GM19240 (cell line): Measurements from ENCODE around the gene UNC80.

Experiments
- DNase-seq: peaks from one replicate; pipeline ENCODE4 v3.0.0; 2011; ENCODE audit warnings: low spot score; ENCODE audit not compliant: insufficient read length

Gene UNC80

GRCh38 chr2:209809256-209809655 lies 37.6 kb downstream of the UNC80 start:
- no peak for DNase-seq

GRCh38 chr2:209817844-209818271 lies 46.2 kb downstream of the UNC80 start:
- no peak for DNase-seq

- DNase-seq = no peak
These were observed 47.3 kb downstream of the UNC80 start for GRCh38 chr2:209818939-209819338.

- DNase-seq = no peak
These were observed 50.2 kb downstream of the UNC80 start for GRCh38 chr2:209821806-209822205.

- no peak for DNase-seq
These were observed 51.9 kb downstream of the UNC80 start for GRCh38 chr2:209823484-209823883.

GRCh38 chr2:209824391-209824790 lies 52.8 kb downstream of the UNC80 start:
- no peak for DNase-seq

GRCh38 chr2:209830722-209831465 lies 59.3 kb downstream of the UNC80 start:
- no peak for DNase-seq

GRCh38 chr2:209834767-209835166 lies 63.1 kb downstream of the UNC80 start:
- no peak for DNase-seq

DNA sequence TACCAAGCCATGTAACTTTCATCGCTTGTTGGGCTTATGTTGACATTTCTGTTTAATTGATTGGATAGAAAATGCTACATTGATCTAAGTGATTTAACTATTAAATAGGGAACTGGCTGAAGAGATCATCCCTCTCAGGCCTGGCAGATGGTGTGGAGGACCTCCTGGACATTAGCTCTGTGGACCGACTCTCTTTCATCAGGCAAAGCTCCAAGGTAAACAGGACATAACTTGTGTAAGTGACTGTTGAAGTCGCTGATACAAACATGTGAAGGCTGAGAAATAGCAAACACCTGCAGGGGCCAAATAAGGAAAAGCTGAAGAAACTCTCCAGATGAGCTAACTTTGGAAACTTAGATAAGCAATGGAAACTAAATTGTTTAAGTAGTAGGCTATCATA lies 68.8 kb downstream of the UNC80 start:
- no peak for DNase-seq

GRCh38 chr2:209845666-209846065 lies 74.0 kb downstream of the UNC80 start:
- no peak for DNase-seq

DNA sequence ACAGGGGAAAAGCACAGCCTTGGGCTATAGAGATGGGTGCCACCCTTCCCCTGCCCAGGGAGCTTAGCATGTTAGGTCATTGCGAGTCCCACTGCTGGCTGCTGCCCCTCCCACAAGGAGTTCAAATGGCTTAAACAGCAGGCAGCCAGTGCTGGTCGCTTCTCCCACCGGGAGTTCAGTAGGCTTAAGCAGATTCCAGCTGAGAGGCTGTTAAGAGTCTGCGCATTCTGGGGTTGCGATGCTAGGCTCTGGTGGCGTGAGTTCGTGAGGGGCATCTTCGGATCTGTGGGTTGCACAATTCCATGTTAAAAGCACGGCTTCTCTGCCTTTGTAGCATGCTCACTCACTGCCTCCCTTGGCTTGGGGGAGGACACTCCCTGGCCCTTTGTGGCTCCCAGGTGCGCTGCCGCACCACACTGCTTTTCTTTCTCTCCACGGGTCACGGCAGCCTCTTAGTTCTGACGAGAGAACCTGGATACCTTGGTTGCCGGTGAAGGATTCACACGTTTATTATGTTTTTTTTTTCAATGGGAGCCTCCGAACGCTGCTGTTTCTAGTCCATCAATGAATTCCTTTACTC lies 93.2 kb downstream of the UNC80 start:
- no peak for DNase-seq

DNA sequence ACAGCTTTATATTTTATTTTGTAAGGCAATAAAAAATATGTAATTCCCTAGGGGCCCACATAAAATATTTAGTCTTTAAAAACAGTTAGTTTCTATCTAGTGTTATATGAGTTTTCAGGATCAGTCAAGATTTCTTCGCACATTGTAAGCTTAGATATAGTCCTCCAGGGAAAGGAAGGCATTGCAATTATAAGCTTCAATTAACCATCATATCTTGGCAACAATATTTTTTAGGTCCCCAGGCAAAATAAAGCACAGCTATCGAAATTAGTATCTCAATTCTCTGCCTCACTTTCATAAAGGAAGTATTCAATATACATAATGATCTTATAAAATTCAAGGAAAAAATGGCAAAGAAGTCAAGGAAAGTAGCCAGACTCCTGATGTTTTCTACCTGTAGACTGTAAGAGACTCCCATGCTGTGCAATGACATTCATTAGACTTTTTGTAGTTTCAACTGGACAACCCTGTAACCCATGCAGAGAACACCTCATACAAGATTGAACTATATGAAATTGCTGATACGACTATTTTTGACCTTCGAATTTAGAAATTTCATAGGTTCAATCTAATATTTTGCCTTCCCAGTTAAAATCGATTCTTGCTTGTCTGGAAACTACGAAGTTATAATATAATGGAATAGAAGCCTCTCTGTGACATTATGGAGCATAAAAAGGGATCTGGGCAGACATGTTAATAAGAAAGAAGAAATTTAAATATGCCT lies 96.8 kb downstream of the UNC80 start:
- DNase-seq = no peak

DNA sequence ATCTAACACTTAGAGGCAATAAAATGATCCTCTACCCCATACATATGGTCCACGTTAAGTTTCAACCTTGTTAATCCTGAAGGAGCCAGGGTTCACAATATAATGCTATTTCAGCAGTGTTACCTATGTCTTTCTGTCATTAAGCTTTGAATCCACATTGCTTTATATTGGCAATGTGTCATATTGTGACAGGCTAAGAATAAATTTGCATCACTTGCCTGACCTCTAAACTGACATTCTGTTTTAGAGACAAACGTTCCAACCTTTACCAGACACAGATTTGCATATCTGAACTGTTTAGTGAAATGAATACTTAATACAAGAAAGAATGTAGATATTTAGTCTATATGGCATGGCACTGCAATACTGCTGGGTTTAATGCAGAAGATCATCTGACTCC lies 98.4 kb downstream of the UNC80 start:
- no peak for DNase-seq

DNA sequence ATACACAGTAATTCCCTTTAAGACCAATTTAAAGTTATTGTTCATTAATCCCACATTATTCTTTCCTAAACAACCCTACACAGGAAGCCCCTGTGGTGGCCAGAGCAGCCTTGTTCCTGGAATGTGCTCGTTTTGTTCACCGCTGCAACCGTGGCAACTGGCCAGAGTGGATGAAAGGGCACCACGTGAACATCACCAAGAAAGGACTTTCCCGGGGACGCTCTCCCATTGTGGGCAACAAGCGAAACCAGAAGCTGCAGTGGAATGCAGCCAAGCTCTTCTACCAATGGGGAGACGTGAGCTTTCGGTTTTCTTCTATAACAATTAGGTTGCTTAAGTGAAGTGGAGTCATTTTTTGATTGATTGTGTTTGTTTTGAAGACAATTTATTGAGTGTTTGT lies 101.0 kb downstream of the UNC80 start:
- DNase-seq = no peak

GRCh38 chr2:209875270-209875669 lies 103.6 kb downstream of the UNC80 start:
- no peak for DNase-seq

- no peak for DNase-seq
These were observed 104.6 kb downstream of the UNC80 start for GRCh38 chr2:209876211-209876610.

DNA sequence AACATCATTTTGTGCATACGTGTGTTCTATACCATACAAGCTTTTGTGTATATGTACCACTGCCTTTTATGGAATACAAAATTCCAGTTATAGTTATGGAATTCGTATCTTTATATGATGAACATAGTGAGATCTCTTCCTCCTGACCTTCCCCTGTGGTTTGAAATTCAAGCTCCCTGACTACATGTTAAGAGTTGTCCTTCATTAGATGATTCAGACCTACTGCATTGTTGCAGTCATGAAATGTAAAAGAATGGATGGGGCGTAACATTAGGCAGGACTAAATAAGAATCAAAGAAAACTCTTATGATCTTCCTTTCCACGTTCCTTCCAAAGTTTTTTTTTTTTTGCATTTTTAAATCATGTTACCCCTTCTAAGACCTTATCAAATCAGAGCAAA lies 107.1 kb downstream of the UNC80 start:
- no peak for DNase-seq

DNA sequence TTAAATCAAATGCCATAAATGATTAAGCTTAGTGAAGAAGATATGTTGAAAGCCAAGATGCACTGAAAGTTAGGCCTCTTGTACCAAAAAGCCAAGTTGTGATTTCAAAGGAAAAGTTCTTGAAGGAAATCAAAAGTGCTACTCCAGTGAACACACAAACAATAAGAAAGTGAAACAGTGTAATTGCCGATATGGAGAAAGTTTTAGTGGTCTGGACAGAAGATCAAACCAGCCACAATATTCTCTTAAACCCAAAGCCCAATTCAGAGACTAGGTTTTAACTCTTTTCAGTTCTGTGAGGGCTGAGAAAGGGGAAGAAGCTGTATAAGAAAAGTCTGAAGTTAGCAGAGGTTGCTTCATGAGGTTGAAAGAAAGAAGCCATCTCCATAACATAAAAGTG lies 129.0 kb downstream of the UNC80 start:
- DNase-seq = no peak

- DNase-seq = no peak
These were observed 129.5 kb downstream of the UNC80 start for GRCh38 chr2:209901172-209901571.

DNA sequence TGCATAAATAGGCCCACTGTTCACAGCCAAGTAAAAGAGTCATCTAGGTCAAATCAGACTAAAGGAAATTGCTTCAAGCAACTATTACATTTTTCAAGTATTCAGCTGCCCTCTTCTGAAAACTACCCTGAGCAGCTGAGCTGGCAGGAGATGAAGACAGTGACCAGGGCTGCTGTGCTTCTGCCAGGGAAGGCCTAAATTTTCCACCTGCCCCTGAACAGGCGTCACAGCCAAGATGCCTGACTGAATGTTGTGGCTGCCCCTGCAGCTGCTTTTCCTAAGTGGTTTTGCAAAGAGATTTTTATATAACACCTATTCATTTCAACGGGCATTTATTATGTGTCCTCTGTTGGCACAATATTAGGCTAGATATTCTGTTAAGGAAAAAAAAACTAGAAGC lies 134.1 kb downstream of the UNC80 start:
- no peak for DNase-seq

- no peak for DNase-seq
These were observed 136.1 kb downstream of the UNC80 start for GRCh38 chr2:209907746-209908145.

GRCh38 chr2:209908511-209908910 lies 136.9 kb downstream of the UNC80 start:
- no peak for DNase-seq

DNA sequence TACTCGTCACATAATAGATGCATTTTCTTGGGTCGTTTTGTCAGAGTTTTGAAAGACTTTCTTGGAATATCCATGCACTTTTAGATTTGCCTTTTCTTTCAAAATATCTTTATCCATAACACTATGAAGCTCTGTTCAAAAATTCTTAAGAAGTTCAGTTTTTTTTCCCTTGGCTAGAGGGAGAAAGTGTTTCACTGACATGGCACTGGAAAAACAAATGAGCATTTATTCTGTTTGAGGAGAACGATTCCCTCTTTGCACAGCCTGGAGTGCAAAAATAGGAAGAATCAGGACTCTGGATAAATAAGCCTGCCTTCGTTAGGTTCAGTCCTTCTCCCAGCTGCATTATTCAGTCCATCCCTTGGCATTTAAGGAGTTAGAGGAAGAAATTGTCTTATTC lies 139.9 kb downstream of the UNC80 start:
- DNase-seq = no peak
